Skin epidermis (tissue), 12 donors: Measurements from ENCODE around the gene MICALL1.
"Not testable (repeated sequence)": the region's sequence is repeated elsewhere in the genome, so short reads cannot be mapped to it uniquely, and the experiment has no call there.

ENCODE experiments used
- H3K27ac ChIP-seq, 21 experiments: fragments of 200-600 bp; sonication (generic) in 11 of 21; one replicate each; pipeline ENCODE4 v1.5.0; 2020; ENCODE audit warnings: mild to moderate bottlenecking in 3 of 21, inconsistent platforms in 2 of 21, moderate library complexity in 2 of 21
- H3K4me3 ChIP-seq, 7 experiments: fragments of 200-600 bp; sonication (generic) in 2 of 7; one replicate each; pipeline ENCODE4 v1.5.0; 2020; ENCODE audit warnings: inconsistent platforms in 2 of 7, mild to moderate bottlenecking in 2 of 7, moderate library complexity in 1 of 7

Gene MICALL1

GRCh38 chr22:37925330-37925729 lies 19.2 kb downstream of the MICALL1 start:
- H3K4me3 ChIP-seq = no peak overlapping the region
- no peak overlapping the region for H3K27ac ChIP-seq

DNA sequence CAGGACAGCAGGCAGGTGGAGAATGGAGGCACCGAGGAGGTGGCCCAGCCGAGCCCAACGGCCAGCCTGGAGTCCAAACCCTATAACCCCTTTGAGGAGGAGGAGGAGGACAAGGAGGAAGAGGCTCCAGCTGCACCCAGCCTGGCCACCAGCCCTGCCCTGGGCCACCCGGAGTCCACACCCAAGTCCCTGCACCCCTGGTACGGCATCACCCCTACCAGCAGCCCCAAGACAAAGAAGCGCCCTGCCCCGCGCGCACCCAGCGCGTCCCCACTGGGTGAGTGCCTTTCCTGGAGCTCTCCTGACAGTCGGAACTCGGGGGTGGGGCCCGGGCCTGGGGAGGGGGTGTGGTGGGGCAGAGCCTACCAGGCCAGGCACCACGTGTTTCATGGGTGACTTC lies 19.7 kb downstream of the MICALL1 start:
- H3K27ac ChIP-seq = no peak overlapping the region
- H3K4me3 ChIP-seq = no peak overlapping the region

GRCh38 chr22:37926358-37926757 lies 20.3 kb downstream of the MICALL1 start:
- no peak overlapping the region for H3K4me3 ChIP-seq
- no peak overlapping the region for H3K27ac ChIP-seq

DNA sequence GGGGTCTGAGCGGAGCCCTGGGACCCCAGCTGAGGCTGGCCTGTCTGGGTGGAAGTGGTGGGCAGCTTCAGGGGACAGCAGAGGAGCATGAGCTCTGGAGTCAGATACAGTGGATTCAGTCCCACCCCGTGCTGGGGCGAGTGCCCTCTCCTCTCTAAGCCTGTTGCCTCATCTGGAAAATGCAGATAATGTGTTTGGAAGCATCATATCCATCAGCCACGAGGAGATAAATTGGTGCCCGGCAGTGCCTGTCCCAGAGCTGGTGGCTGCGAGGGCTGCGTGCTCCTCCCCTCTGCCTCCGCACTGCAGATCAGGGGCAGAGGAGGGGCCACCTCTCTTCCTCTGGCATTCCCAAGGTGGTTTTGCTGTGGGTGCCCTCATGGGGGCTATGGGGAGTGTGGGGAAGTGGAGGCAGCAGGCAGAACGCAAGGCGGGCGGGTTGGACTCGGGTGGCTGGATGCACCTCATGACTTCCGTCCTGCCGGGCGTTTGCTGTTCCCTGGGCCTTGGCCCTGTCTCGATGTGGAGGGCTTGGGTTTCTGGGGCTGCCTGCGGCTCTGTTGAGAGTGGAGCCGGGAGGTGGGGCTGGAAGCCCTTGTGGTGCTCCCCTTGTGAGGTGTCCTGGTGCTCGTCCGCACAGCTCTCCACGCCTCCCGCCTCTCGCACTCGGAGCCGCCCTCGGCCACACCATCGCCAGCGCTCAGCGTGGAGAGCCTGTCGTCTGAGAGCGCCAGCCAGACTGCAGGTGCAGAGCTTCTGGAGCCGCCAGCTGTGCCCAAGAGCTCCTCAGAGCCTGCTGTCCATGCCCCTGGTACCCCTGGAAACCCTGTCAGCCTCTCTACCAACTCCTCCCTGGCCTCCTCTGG lies 20.9 kb downstream of the MICALL1 start:
- Histone ChIP-seq H3K4me3 (no peak overlapping the region), H3K27ac (no peak overlapping the region)

- Histone ChIP-seq H3K4me3 (no peak overlapping the region), H3K27ac (no peak overlapping the region)
Observed at GRCh38 chr22:37927637-37927936, 21.5 kb downstream of the MICALL1 start.

- no peak overlapping the region for H3K4me3 ChIP-seq
- peak overlapping the region in 6 of 21 experiments; percentile 5 to 64 (median 38) for H3K27ac ChIP-seq
Observed at GRCh38 chr22:37929390-37929789, 23.3 kb downstream of the MICALL1 start.

- Histone ChIP-seq H3K27ac (peak overlapping the region in 9 of 21 experiments; percentile 7 to 64 (median 34)), H3K4me3 (no peak overlapping the region)
Observed at GRCh38 chr22:37930270-37930951, 24.3 kb downstream of the MICALL1 start.

DNA sequence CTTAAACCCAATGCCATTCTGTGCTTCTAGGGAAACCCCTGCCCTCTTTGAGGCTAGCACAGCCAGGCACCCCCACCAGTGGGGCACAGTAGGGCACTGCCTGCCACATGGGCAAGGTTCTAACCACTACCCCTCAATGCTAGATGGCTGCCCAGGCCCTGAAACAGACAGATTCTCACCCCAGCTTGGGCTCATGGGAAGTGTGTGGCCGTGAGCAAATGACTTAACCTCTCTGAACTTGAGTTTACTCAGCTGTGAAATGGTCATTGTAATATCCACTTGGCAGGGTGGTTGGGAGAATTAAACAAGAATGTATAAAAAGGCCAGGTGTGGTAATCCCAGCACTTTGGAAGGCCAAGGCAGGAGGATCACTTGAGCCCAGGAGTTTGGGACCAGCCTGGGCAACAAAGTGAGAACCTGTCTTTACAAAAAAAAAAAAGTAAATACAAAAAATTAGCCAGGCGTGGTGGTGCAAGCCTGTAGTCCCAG lies 24.9 kb downstream of the MICALL1 start:
- no peak overlapping the region for H3K4me3 ChIP-seq
- peak overlapping the region in 2 of 21 experiments; percentile 18 to 34 for H3K27ac ChIP-seq

DNA sequence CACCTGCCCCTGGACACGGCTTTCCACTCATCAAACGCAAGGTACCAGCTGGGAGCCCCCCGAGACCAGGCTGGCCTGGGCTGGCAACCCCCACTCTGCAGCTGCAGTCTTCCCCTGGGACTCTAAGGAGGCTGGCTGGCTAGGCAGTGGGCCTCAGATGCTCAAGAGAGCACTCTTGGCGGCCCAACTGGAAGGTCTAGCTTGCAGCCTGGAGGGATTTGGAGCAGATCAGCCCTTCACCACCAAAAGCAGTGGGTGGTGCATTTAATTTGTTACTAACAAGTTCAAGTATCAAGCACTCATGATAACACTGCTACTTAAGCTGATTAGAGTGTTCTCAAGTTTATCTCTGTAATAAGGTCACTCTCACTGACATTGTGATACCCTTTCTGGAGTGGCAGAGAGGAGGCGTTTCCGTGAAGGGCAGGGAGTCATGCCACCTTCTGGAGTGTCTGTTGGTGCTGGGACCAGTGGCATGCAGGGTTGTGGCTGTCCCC lies 25.8 kb downstream of the MICALL1 start:
- H3K4me3 ChIP-seq = no peak overlapping the region
- H3K27ac ChIP-seq = peak overlapping the region in 6 of 21 experiments; percentile 30 to 70 (median 38)

DNA sequence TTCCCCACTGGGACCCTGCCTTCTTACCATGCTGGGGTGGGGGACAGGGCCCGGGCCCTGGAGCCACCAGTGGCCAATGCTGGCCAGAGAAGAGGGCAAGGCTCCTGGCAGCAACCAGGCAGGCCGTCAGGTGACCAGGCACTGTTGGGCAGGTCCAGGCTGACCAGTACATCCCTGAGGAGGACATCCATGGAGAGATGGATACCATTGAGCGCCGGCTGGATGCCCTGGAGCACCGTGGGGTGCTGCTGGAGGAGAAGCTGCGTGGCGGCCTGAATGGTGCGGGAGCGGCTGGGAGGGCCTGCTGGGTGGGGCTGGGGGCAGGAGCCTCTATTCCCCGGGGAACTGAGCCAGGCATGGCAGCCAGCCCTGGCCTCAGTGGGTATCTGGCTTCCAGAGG lies 26.3 kb downstream of the MICALL1 start:
- no peak overlapping the region for H3K4me3 ChIP-seq
- peak overlapping the region in 11 of 21 experiments; percentile 23 to 78 (median 40) for H3K27ac ChIP-seq

DNA sequence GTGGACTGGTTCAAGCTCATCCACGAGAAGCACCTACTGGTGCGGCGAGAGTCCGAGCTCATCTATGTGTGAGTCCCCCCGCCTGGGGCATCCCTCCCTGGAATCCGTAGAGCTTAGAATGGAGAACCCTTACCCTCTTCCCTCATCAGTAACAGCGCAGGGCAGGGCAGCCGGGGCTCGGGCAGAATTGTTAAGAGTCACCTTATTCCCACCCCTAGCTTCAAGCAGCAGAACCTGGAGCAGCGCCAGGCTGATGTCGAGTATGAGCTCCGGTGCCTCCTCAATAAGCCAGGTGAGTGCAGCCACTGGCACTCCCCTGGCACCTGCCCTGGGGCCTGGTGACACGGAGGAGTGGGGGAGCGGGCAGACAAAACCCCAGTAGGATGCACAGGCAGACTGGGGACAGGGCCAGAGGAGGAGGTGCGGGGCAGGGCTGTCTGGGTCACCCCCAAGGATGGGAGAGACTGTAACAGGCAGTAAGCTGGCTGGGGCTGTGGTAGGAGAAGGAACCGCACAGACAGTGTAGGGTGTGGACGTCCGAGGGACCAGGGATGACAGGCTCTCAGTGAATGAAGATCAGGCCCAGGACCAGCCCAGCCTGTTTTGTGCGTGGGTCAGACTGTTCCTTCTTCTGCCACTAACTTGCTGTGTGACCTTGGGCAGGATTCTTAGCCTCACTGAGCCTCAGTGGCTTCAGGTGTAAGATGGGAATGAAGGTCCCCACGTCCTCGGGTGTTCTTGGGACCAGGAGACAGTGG lies 26.9 kb downstream of the MICALL1 start:
- Histone ChIP-seq H3K27ac (peak overlapping the region in 20 of 21 experiments; percentile 14 to 78 (median 57)), H3K4me3 (no peak overlapping the region)

GRCh38 chr22:37933711-37934376 lies 27.7 kb downstream of the MICALL1 start:
- peak overlapping the region in 20 of 21 experiments; percentile 10 to 78 (median 57) for H3K27ac ChIP-seq
- H3K4me3 ChIP-seq = no peak overlapping the region

DNA sequence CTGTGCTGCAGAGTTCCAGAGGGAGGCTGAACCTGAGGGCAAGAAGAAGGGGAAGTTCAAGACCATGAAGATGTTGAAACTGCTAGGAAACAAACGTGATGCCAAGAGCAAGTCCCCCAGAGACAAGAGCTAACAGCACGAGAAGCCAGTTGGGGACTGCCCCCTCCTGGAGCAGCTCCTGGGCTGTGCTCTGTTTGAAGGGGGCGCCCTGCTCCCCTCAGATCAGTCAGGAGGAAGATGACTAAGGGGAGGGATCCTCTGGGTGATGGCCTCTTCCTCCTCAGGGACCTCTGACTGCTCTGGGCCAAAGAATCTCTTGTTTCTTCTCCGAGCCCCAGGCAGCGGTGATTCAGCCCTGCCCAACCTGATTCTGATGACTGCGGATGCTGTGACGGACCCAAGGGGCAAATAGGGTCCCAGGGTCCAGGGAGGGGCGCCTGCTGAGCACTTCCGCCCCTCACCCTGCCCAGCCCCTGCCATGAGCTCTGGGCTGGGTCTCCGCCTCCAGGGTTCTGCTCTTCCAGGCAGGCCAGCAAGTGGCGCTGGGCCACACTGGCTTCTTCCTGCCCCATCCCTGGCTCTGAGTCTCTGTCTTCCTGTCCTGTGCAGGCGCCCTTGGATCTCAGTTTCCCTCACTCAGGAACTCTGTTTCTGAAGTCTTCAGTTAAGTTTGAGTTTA lies 34.7 kb downstream of the MICALL1 start:
- Histone ChIP-seq H3K4me3 (no peak overlapping the region), H3K27ac (peak overlapping the region in 1 of 21 experiments; percentile 35)

DNA sequence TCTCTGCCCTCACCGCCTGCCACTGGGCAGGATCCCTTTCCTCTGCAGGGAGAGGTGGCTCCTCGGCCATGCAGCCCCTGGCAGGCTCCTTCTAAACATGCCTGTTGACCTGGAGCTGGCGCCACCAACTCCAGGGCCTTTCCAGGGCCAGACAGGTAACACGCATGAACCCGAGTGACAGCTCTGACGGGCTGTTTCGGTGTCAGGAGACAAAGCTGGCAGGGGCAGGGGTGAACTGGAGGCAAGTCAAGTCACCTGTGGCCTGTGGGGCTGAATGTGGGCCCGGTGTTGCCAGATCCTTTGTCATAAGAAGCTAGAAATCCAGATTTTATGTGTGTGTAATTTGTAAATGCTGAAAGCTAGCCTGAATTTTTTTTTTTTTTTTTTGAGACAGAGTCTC lies 36.0 kb downstream of the MICALL1 start:
- Histone ChIP-seq H3K4me3 (no peak overlapping the region), H3K27ac (no peak overlapping the region)

DNA sequence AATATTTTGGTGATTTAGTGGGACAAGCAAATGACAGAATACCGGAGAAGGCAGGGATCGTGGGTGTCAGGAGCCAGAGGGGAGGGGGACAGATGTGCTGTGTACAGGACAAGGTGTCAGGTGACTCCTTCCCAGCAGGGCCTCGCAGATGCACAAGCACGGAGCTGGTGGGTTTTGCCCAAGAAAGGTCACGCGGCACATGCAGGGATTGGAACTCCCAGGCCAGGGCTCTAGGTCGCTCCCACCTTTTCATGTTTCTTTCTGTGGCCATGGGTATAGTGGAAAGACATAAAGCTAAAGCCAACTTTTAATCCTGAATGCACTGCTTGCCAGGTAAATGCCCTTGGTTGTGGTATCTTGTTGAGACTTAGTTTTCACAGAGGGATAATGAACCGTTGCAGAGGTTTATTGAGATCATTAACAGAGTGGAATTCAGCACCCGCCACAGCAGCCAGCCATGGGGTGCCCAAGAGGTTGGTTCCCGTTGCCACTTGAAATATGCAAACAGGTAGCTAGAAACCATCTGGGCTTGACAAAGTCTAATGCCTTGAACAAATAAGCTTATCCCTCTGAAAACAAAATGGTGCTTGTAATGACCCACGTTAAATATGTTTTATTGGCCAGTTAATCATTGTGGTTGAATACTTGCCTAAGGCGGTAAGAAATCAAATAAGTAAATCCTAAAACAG lies 37.2 kb downstream of the MICALL1 start:
- Histone ChIP-seq H3K4me3 (no peak overlapping the region), H3K27ac (no peak overlapping the region)

GRCh38 chr22:37943825-37944198 lies 37.7 kb downstream of the MICALL1 start:
- H3K4me3 ChIP-seq = no peak overlapping the region
- no peak overlapping the region for H3K27ac ChIP-seq

DNA sequence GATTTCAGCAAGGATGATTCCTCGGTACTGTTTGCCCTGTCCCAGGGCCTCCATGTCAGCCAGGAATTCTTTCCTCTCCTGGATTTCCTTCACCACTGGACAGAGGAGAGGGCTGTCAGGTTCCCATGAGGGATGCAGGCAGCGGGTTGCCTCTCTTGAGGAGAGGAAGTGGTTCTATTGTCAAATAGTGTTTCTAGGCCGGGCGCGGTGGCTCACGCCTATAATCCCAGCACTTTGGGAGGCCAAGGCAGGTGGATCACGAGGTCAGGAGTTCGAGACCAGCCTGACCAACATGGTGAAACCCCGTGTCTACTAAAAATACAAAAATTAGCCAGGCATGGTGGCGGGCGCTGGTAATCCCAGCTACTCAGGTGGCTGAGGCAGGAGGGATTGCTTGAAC lies 38.3 kb downstream of the MICALL1 start:
- not testable (repeated sequence) for H3K4me3 ChIP-seq, H3K27ac ChIP-seq

DNA sequence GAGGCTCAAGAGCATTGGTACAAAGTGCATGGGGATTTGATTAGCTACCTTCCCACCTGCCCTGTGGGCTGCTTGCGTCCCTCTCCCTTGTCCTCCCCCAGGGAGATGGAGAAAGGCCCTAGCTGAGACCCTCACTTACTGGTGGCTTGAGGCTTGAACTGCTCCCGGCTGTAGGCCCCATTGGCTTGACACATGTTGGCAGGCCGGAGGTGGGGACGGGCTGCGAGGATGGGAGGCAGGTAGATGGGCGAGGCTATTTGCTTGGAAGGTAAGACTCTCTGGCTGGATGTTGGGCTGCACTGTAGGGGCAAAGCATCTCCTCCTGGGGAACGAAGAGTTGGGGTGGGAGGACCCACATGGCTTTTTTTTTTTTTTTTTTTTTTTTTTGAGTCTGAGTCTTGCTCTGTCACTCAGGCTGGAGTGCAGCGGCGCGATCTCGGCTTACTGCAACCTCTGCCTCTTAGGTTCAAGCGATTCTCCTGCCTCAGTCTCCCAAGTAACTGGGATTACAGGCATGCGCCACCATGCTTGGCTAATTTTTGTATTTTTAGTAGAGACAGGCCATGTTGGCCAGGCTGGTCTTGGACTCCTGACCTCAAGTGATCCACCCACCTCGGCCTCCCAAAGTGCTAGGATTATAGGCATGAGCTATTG lies 41.2 kb downstream of the MICALL1 start:
- not testable (repeated sequence) for H3K4me3 ChIP-seq, H3K27ac ChIP-seq
